ENCODE measurements around the gene C3orf18. TPM values are rescaled to one million over a fixed set of nuclear protein-coding genes. Genes with fewer than 3 reads are reported as not detected.
"Not testable (repeated sequence)": the region's sequence is repeated elsewhere in the genome, so short reads cannot be mapped to it uniquely, and the experiment has no call there.

The C3orf18 gene
- total and polyA plus RNA-seq, 2 donors, result 4.3 to 4.5 TPM

DNA sequence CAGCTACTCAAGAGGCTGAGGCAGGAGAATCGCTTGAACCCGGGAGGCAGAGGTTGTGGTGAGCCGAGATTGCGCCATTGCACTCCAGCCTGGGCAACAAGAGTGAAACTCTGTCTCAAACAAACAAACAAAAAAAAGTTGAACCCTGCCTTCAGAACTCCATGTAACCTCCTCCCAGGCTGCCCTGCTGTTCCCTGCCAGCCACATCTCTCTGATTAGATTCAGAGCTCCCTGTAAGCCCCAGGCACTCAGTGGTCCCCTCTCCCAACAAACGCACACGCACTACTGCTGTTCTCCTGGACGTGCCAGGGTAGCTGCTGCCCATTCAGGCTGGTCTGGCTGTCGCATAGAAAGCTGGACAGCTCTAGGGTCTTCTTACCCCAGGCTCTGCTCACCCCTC is 54.6 kb downstream of the C3orf18 start:
- DNase-seq (ENCODE audit: low read depth in 6 of 9, low spot score in 9 of 9); H3K27ac ChIP-seq (ENCODE audit: low read depth in 1 of 2, low read length in 1 of 2); H3K36me3 ChIP-seq (ENCODE audit: control insufficient read depth in 2 of 2, insufficient read depth in 2 of 2, low read length in 1 of 2); H3K4me3 ChIP-seq (ENCODE audit: low read length in 2 of 2); H3K9me3 ChIP-seq (ENCODE audit: control insufficient read depth in 2 of 2, insufficient read depth in 1 of 2, low read length in 1 of 2): not testable (repeated sequence)
- Histone ChIP-seq H3K4me1 (ENCODE audit: control insufficient read depth in 2 of 2, insufficient read depth in 2 of 2, low read length in 2 of 2) (peaks cover 0 to 10% of the 10 kb centered on the region in 2 donors), H3K27me3 (ENCODE audit: control insufficient read depth in 2 of 2, insufficient read depth in 1 of 2, low read length in 1 of 2) (peaks cover 0 to 30% of the 10 kb centered on the region in 2 donors)
- WGBS, result 96% methylated on average over 8 of the region's 8 CpGs

GRCh38 chr3:50512131-50512530 is 55.4 kb downstream of the C3orf18 start:
- peaks cover 0 to 37% of the 10 kb centered on the region in 2 donors for H3K27me3 ChIP-seq (ENCODE audit: control insufficient read depth in 2 of 2, insufficient read depth in 1 of 2, low read length in 1 of 2)
- H3K27ac ChIP-seq (ENCODE audit: low read depth in 1 of 2, low read length in 1 of 2), result no peak overlapping the region
- 97% methylated on average over 3 of the region's 3 CpGs for WGBS
- H3K36me3 ChIP-seq (ENCODE audit: control insufficient read depth in 2 of 2, insufficient read depth in 2 of 2, low read length in 1 of 2), result no peaks in the 10 kb centered on the region
- H3K9me3 ChIP-seq (ENCODE audit: control insufficient read depth in 2 of 2, insufficient read depth in 1 of 2, low read length in 1 of 2), result no peaks in the 10 kb centered on the region
- no peak overlapping the region for H3K4me3 ChIP-seq (ENCODE audit: low read length in 2 of 2)
- H3K4me1 ChIP-seq (ENCODE audit: control insufficient read depth in 2 of 2, insufficient read depth in 2 of 2, low read length in 2 of 2), result peaks cover 0 to 10% of the 10 kb centered on the region in 2 donors
- DNase-seq (ENCODE audit: low read depth in 6 of 9, low spot score in 9 of 9), result no peak

DNA sequence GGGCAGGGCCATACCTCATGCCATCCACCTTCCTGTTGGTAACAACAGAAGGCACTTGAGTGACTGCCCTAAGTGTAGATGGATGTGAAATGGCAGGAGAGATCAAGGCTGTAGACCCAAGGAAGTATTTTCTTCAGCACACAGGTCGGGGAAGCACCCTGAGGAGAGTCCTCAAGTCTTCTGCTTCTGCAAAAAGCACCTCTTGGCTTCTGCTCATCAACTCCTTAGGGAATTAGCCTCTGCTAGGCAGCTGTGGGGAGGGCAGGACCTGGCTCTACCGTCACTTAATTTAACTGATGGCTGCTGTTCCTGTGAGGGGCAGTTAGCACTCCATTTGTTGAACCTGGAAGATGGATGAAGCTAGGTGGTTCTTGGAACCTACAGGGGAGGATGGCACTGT is 57.2 kb downstream of the C3orf18 start:
- no peak for DNase-seq (ENCODE audit: low read depth in 6 of 9, low spot score in 9 of 9)
- peaks cover 0 to 30% of the 10 kb centered on the region in 2 donors for H3K27me3 ChIP-seq (ENCODE audit: control insufficient read depth in 2 of 2, insufficient read depth in 1 of 2, low read length in 1 of 2)
- H3K27ac ChIP-seq (ENCODE audit: low read depth in 1 of 2, low read length in 1 of 2), result no peak overlapping the region
- no peak overlapping the region for H3K4me3 ChIP-seq (ENCODE audit: low read length in 2 of 2)
- peaks cover 0 to 2% of the 10 kb centered on the region in 2 donors for H3K4me1 ChIP-seq (ENCODE audit: control insufficient read depth in 2 of 2, insufficient read depth in 2 of 2, low read length in 2 of 2)
- WGBS, result 89% methylated on average over 2 of the region's 2 CpGs
- no peaks in the 10 kb centered on the region for H3K36me3 ChIP-seq (ENCODE audit: control insufficient read depth in 2 of 2, insufficient read depth in 2 of 2, low read length in 1 of 2)
- H3K9me3 ChIP-seq (ENCODE audit: control insufficient read depth in 2 of 2, insufficient read depth in 1 of 2, low read length in 1 of 2), result no peaks in the 10 kb centered on the region

- no peaks in the 10 kb centered on the region for H3K4me1 ChIP-seq (ENCODE audit: control insufficient read depth in 2 of 2, insufficient read depth in 2 of 2, low read length in 2 of 2)
- DNase-seq (ENCODE audit: low read depth in 6 of 9, low spot score in 9 of 9), result no peak
- no peaks in the 10 kb centered on the region for H3K36me3 ChIP-seq (ENCODE audit: control insufficient read depth in 2 of 2, insufficient read depth in 2 of 2, low read length in 1 of 2)
- no peaks in the 10 kb centered on the region for H3K9me3 ChIP-seq (ENCODE audit: control insufficient read depth in 2 of 2, insufficient read depth in 1 of 2, low read length in 1 of 2)
- H3K27ac ChIP-seq (ENCODE audit: low read depth in 1 of 2, low read length in 1 of 2), result no peak overlapping the region
- 93% methylated on average over 5 of the region's 5 CpGs for WGBS
- peaks cover under 1 to 31% of the 10 kb centered on the region in 2 donors for H3K27me3 ChIP-seq (ENCODE audit: control insufficient read depth in 2 of 2, insufficient read depth in 1 of 2, low read length in 1 of 2)
- no peak overlapping the region for H3K4me3 ChIP-seq (ENCODE audit: low read length in 2 of 2)
Observed at GRCh38 chr3:50509715-50510114, 57.8 kb downstream of the C3orf18 start.

DNA sequence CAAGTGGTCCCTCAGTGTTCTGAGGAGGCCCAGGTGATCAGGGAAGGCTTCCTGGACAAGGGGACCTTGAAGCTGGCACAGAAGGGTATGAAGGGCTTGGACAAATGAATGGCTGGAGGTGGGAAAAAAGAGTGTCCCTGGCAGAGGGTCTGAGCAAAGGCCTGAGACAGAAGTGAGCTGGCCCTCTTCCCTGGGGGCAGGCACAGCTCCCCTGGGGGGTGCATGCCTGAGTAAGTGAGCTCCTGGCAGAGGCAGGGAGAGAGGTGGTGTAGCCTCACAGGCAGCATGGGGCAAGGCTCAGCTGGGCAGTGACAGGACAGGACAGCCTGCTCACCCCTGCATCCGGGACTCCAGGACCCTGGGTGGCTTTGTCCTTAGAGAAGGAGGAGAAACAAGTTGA is 58.7 kb downstream of the C3orf18 start:
- Histone ChIP-seq H3K9me3 (ENCODE audit: control insufficient read depth in 2 of 2, insufficient read depth in 1 of 2, low read length in 1 of 2) (no peaks in the 10 kb centered on the region), H3K36me3 (ENCODE audit: control insufficient read depth in 2 of 2, insufficient read depth in 2 of 2, low read length in 1 of 2) (no peaks in the 10 kb centered on the region), H3K4me3 (ENCODE audit: low read length in 2 of 2) (no peak overlapping the region), H3K27ac (ENCODE audit: low read depth in 1 of 2, low read length in 1 of 2) (no peak overlapping the region), H3K4me1 (ENCODE audit: control insufficient read depth in 2 of 2, insufficient read depth in 2 of 2, low read length in 2 of 2) (peaks cover 0 to 3% of the 10 kb centered on the region in 2 donors), H3K27me3 (ENCODE audit: control insufficient read depth in 2 of 2, insufficient read depth in 1 of 2, low read length in 1 of 2) (peaks cover 8 to 40% of the 10 kb centered on the region in 2 donors)
- 83% methylated on average over 1 of the region's 1 CpG for WGBS
- DNase-seq (ENCODE audit: low read depth in 6 of 9, low spot score in 9 of 9), result no peak

Other genes with a start within 250 kb of the C3orf18 start
- 15.2 TPM for gene HYAL2, start 245.0 kb downstream of the C3orf18 start, total RNA-seq
- 32.7 TPM for gene HYAL2, start 245.0 kb downstream of the C3orf18 start, polyA plus RNA-seq
- 23.6 TPM for gene TUSC2, start 239.5 kb downstream of the C3orf18 start, total RNA-seq
- gene TUSC2, start 239.5 kb downstream of the C3orf18 start, polyA plus RNA-seq, result 27.5 TPM
- gene RASSF1, start 226.9 kb downstream of the C3orf18 start, total RNA-seq, result 17.6 TPM
- 40.3 TPM for gene RASSF1, start 226.9 kb downstream of the C3orf18 start, polyA plus RNA-seq
- gene ZMYND10, start 222.0 kb downstream of the C3orf18 start, total RNA-seq, result 0.66 TPM
- 5.5 TPM for gene ZMYND10, start 222.0 kb downstream of the C3orf18 start, polyA plus RNA-seq
- 30.9 TPM for gene NPRL2, start 217.0 kb downstream of the C3orf18 start, total RNA-seq
- 24.5 TPM for gene NPRL2, start 217.0 kb downstream of the C3orf18 start, polyA plus RNA-seq
- 20.4 TPM for gene CYB561D2, start 216.9 kb downstream of the C3orf18 start, total RNA-seq
- 28.5 TPM for gene CYB561D2, start 216.9 kb downstream of the C3orf18 start, polyA plus RNA-seq
- 17.3 TPM for gene TMEM115, start 208.2 kb downstream of the C3orf18 start, total RNA-seq
- 21.9 TPM for gene TMEM115, start 208.2 kb downstream of the C3orf18 start, polyA plus RNA-seq
- 0.57 TPM for gene CACNA2D2, start 64.1 kb downstream of the C3orf18 start, total RNA-seq
- gene CACNA2D2, start 64.1 kb downstream of the C3orf18 start, polyA plus RNA-seq, result 1.5 TPM
- 20.7 TPM for gene HEMK1, start 1.8 kb upstream of the C3orf18 start, total RNA-seq
- 43.4 TPM for gene HEMK1, start 1.8 kb upstream of the C3orf18 start, polyA plus RNA-seq
- gene CISH, start 44.0 kb upstream of the C3orf18 start, total RNA-seq, result 10.2 TPM
- gene CISH, start 44.0 kb upstream of the C3orf18 start, polyA plus RNA-seq, result 7.0 TPM
- 54.4 TPM for gene MAPKAPK3, start 49.4 kb upstream of the C3orf18 start, total RNA-seq
- 24.9 TPM for gene MAPKAPK3, start 49.4 kb upstream of the C3orf18 start, polyA plus RNA-seq
- gene DOCK3, start 107.2 kb upstream of the C3orf18 start, total RNA-seq, result 0.05 TPM
- 0.21 TPM for gene DOCK3, start 107.2 kb upstream of the C3orf18 start, polyA plus RNA-seq

Data from thymus (tissue), 11 donors.